ENCODE results near the gene TMEM18.

Gene TMEM18

GRCh38 chr2:618005-618404, 59.2 kb downstream of the TMEM18 start:
- no peak for DNase-seq (ENCODE audit: low spot score)

Data from LoVo (cell line).